HG02588 (cell line): Measurements from ENCODE around the gene POM121C.
"Not testable (repeated sequence)": the region's sequence is repeated elsewhere in the genome, so short reads cannot be mapped to it uniquely, and the experiment has no call there.

ENCODE experiments used
- ATAC-seq: cut with Tn5 transposase; IDR thresholded peaks from one replicate; pipeline ENCODE4 v1.9.1; 2021; ENCODE audit warnings: mild to moderate bottlenecking, moderate library complexity; ENCODE audit not compliant: unreplicated experiment

POM121C gene

GRCh38 chr7:75439000-75439399 lies 47.1 kb downstream of the POM121C start:
- not testable (repeated sequence) for ATAC-seq

GRCh38 chr7:75423481-75423880 lies 62.6 kb downstream of the POM121C start:
- not testable (repeated sequence) for ATAC-seq

GRCh38 chr7:75421798-75422710 lies 64.0 kb downstream of the POM121C start:
- ATAC-seq: not testable (repeated sequence)

GRCh38 chr7:75420152-75420551 lies 65.9 kb downstream of the POM121C start:
- ATAC-seq: not testable (repeated sequence)

- not testable (repeated sequence) for ATAC-seq
These were observed 66.4 kb downstream of the POM121C start for GRCh38 chr7:75419693-75420092.

- ATAC-seq: not testable (repeated sequence)
These were observed 66.9 kb downstream of the POM121C start for GRCh38 chr7:75419210-75419609.

- ATAC-seq: not testable (repeated sequence)
These were observed 67.7 kb downstream of the POM121C start for GRCh38 chr7:75418292-75418858.

- ATAC-seq: not testable (repeated sequence)
These were observed 69.3 kb downstream of the POM121C start for GRCh38 chr7:75416787-75417186.

GRCh38 chr7:75415829-75416373 lies 70.2 kb downstream of the POM121C start:
- ATAC-seq: not testable (repeated sequence)

- ATAC-seq: not testable (repeated sequence)
These were observed 70.7 kb downstream of the POM121C start for GRCh38 chr7:75415428-75415817.

- not testable (repeated sequence) for ATAC-seq
These were observed 71.2 kb downstream of the POM121C start for GRCh38 chr7:75414708-75415427.

- not testable (repeated sequence) for ATAC-seq
These were observed 71.9 kb downstream of the POM121C start for GRCh38 chr7:75414204-75414603.

- peak; percentile 10 for ATAC-seq
These were observed 75.3 kb downstream of the POM121C start for GRCh38 chr7:75410823-75411173.

- peak; percentile 93 for ATAC-seq
These were observed 75.9 kb downstream of the POM121C start for GRCh38 chr7:75409880-75410822.

- not testable (repeated sequence) for ATAC-seq
These were observed 81.4 kb downstream of the POM121C start for GRCh38 chr7:75404663-75405062.

- not testable (repeated sequence) for ATAC-seq
These were observed 82.3 kb downstream of the POM121C start for GRCh38 chr7:75403455-75404443.

- ATAC-seq: not testable (repeated sequence)
These were observed 85.5 kb downstream of the POM121C start for GRCh38 chr7:75400575-75400974.

- ATAC-seq: peak; percentile 63
These were observed 87.1 kb downstream of the POM121C start for GRCh38 chr7:75398771-75399700.
